Endothelial cell of umbilical vein (primary cell): ENCODE data around the gene CPLX1.

Experiments used
- EZH2 ChIP-seq: IDR thresholded peaks from 2 replicates; pipeline ENCODE4 v1.6.1; 2012; ENCODE audit warnings: borderline replicate concordance, low read depth, mild to moderate bottlenecking, moderate library complexity, low read length, inconsistent platforms; ENCODE audit not compliant: severe bottlenecking
- FOS ChIP-seq: IDR thresholded peaks from 2 replicates; pipeline ENCODE4 v1.6.1; 2011; ENCODE audit warnings: mild to moderate bottlenecking, low read length, moderate library complexity, borderline replicate concordance; ENCODE audit not compliant: insufficient read depth

DNA sequence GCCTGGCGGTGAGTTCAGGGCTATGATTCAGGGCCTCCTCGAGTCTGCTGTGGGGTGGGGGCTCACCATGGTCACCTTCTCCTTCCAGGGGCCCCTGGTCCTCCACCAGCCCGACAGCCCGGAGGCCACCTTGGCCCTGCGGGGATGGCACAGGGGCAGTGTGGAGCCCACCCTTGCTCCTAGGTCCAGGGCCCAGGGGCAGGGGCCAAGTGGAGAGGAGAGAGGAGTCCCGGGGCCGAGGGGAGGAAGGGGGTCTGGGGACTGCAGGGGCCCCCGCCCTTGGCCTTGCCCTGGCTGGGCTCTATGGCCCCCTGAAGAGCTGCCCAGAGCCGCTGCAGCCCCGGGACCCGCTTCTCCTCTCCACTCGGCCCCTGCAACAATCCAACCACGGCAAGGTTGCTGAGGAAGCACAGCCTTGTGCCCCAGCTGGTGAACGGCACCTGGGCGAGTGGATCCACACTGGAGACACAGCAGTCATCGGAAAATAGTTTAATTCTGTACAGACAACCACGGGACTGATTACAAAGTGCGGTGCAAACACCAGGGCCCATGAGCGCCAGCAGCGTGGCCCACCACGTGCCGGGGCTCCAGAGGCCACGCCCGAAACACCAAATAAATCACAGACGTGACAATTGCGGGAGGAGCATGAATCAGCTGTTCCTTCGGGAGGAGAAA is 23.0 kb upstream of the CPLX1 start:
- TF ChIP-seq FOS (no peak), EZH2 (no peak)
